GM21737 (cell line): ENCODE data around the gene KRT35.
"Not testable (repeated sequence)": the region's sequence is repeated elsewhere in the genome, so short reads cannot be mapped to it uniquely, and the experiment has no call there.

ENCODE experiments used
- ATAC-seq: cut with Tn5 transposase; IDR thresholded peaks from one replicate; pipeline ENCODE4 v1.9.1; 2021; ENCODE audit warnings: mild to moderate bottlenecking, moderate library complexity; ENCODE audit not compliant: unreplicated experiment

The KRT35 gene

DNA sequence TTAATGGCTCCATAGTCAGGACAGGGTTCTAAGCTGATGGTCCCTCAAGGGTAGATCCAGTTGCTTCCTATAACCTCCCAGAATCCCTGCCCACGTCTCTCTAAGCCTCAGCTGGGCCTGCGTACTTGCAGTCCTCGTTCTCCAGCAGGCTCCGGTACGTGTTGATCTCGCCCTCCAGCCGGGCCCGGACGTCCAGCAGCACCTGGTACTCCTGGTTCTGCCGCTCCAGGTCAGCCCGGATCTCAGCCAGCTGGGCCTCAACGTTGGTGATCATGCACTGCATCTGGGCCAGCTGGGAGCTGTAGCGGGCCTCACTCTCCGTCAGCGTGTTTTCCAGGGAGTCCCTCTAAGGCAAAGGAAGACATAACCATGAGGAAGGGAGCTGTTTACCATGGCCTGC, 18.2 kb downstream of the KRT35 start:
- no peak for ATAC-seq

DNA sequence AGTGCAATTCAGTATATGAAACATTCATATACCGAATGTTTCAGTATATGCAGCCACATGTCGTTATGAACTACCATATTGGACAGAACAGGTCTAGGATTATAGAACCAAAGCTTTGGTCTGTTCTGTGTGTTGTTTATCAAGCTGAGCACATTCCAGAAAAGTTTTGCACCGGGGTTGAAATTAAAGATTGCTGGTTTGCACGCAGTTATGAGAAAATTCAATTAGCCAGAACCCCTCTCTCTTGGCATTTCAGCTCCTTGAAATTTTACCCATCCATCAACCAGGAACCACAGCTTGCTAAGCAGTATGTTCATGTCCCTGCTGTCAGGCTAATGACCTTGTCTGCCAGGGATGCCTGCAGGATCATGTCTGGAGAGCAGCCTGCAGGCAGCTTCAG, 23.3 kb downstream of the KRT35 start:
- no peak for ATAC-seq

DNA sequence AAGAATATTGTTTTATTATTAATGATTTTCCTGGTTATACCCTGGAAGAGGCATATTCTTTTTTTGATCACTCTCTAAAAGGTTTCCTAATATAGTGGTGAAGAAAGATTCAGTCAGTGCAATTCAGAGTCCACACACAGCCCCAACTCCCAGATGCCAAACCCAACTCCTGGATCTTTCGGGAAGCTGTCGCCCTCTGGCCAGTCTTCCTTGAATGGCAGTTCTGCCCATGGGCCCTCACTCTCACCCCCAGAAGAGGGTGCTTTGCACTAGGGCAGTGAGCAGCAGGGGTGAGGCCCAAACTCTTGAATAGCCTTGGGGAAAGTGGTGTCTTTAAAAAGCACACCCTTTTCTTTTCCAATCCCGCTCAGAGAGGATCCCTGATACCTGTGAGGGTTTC, 24.7 kb downstream of the KRT35 start:
- no peak for ATAC-seq

DNA sequence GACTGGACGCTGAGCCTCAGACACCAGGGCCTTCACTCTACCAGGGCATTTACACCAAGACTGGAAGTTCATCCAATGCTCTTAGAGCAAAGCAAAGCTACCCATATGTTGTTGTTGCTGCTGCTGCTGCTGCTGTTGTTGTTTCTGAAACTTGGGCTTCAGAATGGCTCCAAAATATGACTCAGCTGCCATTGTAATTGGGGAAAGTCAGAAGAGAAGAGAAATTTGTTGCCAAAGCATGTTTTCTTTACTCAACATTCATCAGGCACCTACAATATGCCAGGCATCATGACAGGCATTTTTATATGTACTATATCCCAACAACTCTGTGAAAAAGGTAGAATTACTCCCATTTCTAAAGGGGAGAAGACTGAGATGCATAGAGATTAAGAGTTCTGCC, 25.7 kb downstream of the KRT35 start:
- ATAC-seq = no peak

DNA sequence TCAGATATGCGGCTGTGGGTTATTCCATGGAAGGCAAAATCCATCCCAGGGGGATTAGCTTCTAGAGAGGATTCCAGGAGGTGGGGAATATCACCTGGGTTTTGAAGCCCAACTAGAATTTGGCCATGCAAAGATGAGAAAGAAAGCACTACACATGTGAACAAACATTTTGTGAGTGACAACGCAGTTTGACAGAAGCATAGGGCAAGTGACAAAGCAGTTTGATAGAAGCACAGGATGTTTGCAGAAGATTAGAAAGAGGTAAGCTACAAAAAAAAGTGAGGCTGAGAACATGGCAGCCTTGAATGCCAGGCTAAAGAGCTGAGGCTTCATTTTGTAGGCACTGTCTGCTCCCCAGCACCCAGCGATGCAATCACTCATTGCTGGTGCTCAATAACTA, 27.9 kb downstream of the KRT35 start:
- no peak for ATAC-seq

DNA sequence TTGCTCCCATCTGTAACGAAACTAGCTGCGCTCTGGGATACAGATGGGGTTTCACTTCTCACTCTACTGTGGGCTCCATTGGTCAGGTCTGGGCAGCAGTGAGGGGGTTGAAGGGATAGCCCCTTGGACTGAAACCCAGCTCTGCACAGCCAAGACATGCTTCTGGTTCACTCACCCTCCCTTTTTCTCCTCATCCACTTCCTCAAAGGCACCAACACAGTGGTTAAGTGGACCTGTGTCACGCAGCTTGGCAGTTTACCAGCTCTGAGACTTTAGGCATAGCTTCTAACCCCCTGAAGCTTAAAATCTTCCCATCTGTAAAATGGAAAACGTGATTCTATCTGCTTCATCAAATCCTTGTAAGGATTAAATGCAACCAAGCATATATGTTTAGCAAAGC, 28.7 kb downstream of the KRT35 start:
- no peak for ATAC-seq

DNA sequence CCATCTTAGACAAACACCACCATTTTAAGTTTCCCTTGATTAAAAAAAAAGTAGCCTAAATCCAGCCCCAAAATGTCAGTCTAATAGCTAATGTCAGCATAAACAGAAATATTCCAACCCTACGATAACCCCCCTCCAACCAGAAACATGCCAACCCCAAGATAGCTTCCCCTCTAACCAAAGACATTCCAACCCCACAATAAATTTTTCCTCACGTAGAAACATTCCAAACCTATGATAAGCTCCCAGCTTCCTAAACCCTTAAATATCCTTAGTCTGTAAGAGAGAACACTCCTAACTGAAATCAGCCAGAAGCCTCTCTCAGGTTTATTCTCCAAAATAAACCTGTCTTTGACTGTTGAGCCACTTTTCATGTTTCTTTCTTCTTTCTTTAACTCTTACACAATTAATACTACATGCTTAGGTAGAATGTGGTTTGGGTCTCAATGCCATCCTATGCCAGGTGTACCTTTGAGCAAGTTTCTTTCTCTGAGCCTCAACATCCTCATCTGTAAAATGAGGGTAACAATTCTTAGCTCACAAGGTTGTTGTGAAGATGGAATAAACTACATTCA, 29.7 kb downstream of the KRT35 start:
- ATAC-seq = no peak

DNA sequence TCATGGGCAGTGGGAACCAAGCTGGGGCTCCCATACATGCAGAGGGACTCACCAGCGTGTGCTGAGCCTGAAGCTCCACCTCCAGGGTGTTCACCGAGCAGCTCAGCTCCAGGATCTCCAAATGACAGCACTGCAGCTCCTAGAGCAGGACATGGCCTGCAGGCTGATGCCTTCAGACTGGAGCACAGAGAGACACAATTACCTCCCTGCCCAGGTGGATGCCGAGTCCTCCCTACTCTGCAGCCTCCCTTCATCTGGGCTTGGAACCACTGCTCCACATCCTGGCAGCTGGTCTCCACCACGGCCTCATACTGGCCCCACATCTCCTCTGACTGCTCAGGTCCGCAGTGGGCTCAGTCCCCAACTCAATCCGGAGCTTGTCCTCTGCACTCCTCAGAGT, 31.9 kb downstream of the KRT35 start:
- ATAC-seq = no peak

DNA sequence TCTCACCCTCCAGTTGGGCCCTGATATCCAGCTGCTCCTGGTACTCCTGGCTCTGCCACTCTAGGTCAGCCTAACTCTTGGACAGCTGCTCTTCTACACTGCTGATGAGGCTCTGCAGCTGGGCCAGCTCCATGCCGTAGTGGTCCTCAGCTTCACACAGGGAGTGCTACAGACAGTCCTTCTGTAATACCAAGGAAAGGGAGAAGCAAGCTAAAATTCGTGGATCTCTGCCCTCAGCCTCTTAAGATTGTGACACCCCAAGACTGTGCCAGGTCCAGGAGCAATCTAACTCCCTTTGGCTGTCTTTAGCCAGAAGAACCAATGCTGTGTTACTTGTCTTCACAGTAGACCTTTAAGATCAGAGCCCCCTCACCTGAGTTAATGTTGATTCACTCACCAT, 32.4 kb downstream of the KRT35 start:
- no peak for ATAC-seq

DNA sequence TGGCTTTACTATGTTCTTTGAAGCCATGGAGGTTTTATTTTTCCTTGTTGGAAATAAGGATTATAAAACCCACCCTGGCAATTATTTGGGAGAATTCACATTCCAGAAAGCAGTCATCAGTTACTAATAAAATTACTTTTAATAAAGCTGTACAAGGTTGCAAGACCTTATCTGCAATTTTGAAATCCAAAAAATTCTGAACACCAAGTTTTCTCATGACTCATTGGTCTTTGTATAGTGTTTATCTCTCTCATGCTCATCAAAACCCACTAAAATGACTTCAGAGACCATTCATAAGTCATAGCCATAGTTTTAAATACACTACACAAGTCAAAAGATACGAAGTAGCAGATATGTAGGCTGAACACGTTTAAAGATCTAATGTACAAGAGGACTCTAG, 34.1 kb downstream of the KRT35 start:
- no peak for ATAC-seq

DNA sequence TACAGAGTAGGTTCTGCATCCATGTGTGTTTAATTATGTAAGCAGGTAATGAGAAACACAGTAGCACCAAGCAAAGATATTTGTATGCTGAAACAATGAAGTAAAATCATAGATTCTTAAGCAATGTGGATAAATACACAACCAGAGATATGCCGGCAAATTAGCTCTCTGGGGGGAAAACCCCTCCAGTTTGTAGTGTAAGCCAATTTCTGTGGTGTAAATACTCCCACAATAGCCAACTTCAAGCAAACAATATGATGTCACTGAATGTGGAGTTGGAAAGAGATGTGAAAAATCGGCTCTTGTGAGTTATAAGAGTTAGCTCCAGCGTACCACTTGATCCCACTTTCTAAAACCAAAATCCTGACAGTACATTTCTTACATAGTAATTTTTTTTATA, 36.3 kb downstream of the KRT35 start:
- no peak for ATAC-seq

DNA sequence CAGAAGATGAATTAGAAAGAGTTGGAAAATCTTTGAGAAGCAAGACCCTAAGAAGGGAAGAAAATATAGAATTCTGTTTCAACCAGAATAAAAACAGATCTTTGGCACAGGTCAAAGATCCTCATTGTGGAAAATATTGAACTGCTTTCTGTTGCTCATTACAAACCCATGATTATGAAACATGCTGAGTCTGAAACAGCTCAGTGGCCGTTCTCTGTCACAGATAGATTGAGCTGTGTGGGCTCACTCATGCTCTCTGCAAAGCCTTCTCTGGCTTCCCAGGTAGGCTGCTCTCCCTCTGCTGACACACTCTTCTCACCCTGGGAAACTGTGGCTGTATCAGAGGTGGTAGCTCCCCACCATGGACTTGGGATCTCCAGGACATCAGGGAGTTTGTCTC, 36.8 kb downstream of the KRT35 start:
- no peak for ATAC-seq

DNA sequence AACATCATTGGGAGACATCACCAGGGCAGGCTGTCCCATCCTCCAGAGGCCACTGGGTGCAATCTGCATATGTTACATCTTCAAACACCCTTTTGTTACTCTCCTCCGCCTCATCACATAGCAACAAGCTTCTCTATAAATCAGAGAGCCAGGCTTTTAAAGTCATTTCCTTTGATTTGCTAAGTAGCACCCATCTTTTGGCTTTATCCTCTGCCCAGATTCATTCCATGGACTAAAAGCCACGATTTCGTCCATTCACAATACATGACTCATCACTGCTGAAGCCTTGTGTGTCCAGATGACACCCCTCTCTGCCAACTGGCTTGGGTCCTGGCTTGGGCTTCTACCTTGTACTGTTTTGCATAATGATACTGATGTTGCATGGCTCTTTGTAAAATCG, 38.2 kb downstream of the KRT35 start:
- no peak for ATAC-seq

DNA sequence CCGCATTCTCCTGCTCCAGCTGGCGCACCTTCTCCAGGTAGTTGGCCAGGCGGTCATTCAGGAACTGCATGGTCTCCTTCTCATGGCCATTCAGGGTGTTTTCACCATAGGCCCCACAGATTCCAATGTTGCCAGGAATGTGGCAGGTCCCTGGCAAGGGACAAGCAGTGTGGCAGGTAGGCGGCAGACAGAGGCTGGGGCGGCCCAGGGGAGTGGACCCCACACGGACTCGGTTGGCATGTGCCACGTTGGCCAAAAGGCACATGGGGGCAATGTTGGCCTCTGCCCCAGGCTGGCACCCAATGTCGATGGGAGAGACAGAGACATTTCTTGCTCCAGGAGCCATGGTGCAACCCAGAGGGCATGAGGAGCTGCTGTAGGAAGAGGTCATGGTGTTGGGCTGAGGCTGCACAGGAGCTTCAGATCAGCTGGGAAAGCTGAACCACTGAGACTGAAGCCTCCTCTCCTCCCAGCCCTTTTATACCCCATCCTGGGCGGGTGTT, 40.4 kb downstream of the KRT35 start, which contains the start of gene KRT38:
Gene KRT38 (minus strand): TSS at position 453 of the 503 bp plus-strand sequence. CDS start 62 bp downstream, at position 391.
- ATAC-seq = no peak

DNA sequence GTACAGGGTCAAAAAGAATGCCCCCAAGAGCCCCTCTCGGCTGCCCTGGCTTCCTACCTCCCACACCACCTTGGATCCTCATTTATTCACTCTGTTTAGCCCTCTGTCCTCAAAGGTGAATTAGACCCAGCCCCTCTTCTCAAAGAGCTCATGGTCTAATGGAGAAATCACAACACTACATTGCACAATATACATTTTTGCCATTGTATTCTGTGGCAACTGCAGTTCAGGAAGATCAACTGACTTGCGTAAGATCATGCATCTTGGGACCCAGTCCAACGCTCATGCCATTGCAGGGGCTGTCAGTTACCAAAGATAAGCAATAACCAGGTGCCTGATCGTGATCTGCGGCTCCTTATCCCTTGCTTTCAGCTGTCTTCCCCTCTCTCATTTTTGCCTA, 41.6 kb downstream of the KRT35 start:
- ATAC-seq = no peak

DNA sequence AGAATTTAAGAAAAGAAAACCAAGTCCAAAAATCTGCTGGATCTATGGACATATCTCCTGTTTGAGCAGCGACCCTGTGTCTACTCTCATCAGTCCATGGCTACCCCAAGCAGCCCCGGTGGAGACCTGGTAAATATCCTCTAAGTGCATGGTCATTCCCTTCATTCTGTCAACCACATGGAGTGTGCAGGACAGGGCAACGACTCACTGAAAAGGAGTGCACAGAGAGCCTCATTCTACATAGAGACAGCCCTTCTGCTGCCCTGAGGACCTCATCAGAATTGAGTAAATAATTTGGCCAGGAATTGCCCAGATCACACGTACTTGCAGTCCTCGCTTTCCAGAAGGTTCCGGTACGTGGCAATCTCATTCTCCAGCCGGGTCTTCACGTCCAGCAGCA, 43.2 kb downstream of the KRT35 start:
- no peak for ATAC-seq

DNA sequence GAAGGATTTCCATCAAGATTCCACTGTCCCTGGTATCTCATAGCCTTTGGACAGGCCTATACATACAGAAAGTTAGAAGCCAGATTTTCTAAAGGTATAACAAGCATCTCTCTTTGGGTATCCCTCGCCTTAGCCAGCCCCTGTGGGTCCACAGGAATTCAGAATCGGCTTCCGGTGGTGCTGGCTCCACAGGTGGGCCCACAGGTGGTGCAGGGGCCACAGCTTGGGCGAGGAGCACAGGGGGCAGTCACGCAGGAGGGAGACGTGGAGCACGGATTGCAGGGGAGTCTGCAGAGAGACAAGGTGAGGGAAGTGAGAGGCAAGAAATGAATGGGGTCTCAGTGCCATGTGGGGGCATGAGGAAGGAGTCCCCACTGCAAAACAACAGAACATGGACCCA, 43.7 kb downstream of the KRT35 start:
- no peak for ATAC-seq

DNA sequence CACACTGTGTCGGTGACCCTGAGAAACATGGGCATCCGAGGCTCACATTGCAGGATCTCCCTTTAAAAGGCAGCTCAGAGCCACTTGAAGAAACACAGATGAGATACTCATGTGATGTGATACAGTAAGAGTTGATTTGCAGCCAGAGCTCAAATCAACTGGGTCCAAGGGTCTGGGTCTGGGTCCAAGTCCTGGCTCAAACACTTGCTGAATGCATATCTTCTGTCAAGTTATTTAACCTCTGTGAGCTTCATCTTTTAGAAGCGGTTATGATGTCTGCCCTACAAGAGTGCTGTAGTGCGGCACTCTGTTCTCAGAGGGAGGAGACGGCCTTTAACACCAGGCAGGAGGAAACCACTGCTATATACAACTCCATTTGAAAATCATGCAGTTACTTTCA, 46.5 kb downstream of the KRT35 start:
- no peak for ATAC-seq

DNA sequence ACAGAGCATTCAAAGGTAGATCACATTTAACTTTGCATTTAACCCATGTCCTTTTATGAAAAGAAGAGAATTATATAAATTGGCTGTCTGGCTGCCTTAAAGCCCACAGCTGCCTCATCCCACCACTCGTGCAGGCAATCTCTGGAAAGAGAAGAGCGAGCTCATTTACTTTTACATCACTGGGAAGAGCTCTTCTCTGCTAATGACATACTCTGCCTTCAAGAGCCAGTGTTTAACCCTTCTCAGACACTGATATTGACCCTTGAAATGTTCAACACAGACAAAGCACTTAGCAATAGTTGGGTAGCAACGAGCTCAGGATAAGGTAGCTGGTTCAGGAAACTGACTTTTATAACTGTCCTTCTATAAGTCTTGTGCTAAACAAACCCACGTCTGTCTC, 46.9 kb downstream of the KRT35 start:
- no peak for ATAC-seq

DNA sequence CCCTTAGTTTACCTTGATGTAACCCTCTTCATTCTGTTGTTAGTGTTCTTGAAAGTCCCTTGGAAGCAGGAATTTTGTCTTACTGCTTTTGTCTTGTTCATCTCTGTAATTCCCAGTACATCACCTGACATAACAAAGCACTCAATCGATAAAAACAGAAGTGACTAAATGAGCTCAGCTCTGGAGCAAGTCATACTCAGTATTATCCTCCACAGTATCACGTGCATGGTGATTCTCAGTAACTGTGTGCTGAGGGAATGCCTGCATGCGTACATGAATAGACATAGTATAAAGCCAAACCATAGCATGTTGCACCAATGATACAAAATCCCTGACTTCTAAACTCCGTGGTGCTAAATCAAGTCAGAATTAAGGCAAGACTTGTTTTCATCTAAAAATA, 47.4 kb downstream of the KRT35 start:
- ATAC-seq = no peak

DNA sequence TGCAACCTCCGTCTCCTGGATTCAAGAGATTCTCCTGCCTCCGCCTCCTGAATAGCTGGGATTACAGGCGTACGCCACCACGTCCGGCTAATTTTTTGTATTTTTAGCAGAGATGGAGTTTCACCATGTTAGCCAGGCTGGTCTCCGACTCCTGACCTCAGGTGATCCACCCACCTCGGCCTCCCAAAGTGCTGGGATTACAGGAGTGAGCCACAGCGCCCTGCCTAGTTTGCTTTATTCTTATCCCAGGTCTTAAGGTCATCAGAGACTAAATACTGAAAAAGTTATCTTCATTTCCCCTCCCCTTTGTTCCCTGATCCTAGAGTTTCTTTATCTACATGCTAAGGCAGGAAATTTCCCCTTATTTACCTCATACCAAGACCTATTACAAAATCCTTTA, 50.6 kb downstream of the KRT35 start:
- not testable (repeated sequence) for ATAC-seq

DNA sequence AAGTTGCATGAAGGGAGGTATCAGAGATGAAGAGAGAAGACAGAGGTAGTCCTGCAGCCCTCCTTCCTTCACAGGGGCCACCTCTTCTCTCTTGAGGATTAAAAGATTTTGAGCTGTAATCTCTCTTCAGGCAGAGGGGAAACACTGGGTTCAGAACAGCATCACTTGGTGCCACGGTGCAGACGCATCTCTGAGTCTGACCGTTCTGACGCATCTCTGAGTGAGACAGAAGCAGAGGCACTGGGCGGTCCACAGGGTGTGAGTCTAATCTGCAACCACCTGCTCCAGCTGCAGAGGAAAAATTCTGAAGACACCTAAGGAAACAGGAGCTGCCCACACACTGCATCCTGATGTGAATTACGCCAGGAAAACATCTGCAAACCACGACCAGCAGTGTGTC, 51.3 kb downstream of the KRT35 start:
- no peak for ATAC-seq

DNA sequence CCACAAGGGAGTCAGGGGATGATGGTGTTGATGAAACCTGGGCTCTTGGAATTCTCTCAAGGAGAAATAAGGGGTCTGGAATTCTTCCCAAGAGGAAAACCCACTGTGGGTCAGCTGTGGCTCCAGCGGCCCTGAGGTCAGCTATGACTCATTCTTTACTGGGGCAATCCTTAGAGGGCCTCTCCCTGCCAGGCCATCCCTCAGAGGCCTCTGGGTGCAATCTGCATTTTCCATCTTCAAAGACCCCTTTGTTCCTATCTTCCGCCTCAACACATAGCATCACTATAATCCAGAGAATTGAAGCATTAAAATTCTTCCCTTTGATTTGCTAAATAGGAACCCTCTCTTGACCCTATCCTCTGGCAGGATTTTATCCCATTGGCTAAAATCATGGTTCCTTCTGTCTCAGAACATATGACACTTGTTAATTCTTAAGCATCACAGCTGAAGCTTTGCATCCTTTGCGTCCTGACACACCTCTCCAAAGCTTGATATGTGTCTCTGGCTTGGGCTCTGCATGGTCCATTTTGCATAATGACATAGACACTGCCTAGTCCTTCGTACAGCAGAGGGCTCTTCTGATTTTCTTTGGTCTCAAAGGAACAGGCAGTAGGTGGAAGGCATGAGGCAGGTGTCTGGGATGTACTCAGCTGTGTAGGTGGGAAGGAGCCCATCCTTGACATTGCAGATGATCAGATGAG, 52.2 kb downstream of the KRT35 start:
- ATAC-seq = no peak
